H1 (cell line): ENCODE results near the gene SPATA6L. TPM values are rescaled to one million over a fixed set of nuclear protein-coding genes. Genes with fewer than 3 reads are reported as not detected.

Source experiments
- TAF1 ChIP-seq: IDR thresholded peaks from 2 replicates; pipeline ENCODE4 v1.6.1; 2011; ENCODE audit warnings: mild to moderate bottlenecking, low read depth, low read length
- TEAD4 ChIP-seq: IDR thresholded peaks from 2 replicates; pipeline ENCODE4 v1.6.1; 2012; ENCODE audit warnings: low read depth, low read length, inconsistent platforms, mixed read lengths
- polyA plus RNA-seq, 7 experiments: library from polyadenylated mRNA; depleted of rRNA in 3 of 7; stranded (reverse) in 5 of 7; unstranded in 2 of 7; fragments of >200 nt in 5 of 7; fragments of 200-250 nt in 2 of 7; gene quantifications; 1 replicate in 5 of 7; 2 replicates in 1 of 7; 4 replicates in 1 of 7; pipeline versions ENCODE4 v1.2.1 to v1.2.3, GENCODE V29; 2011 to 2013; ENCODE audit warnings: missing spikeins in 2 of 7, mixed read lengths in 2 of 7
- total RNA-seq: library from RNA; stranded (reverse); fragmentation: NEBNext Ultra II Directional; extraction: Animal tissue kit (Norgen Biotek cat#: 25700); gene quantifications from 2 replicates; pipeline ENCODE4 v1.2.1, GENCODE V29; 2021

The SPATA6L gene
- total and polyA plus RNA-seq, 2 of the 8 experiments (the other 6 are each of a cell fraction or from before 2014, with no cell fraction given), result 0.57 to 1.1 TPM

DNA sequence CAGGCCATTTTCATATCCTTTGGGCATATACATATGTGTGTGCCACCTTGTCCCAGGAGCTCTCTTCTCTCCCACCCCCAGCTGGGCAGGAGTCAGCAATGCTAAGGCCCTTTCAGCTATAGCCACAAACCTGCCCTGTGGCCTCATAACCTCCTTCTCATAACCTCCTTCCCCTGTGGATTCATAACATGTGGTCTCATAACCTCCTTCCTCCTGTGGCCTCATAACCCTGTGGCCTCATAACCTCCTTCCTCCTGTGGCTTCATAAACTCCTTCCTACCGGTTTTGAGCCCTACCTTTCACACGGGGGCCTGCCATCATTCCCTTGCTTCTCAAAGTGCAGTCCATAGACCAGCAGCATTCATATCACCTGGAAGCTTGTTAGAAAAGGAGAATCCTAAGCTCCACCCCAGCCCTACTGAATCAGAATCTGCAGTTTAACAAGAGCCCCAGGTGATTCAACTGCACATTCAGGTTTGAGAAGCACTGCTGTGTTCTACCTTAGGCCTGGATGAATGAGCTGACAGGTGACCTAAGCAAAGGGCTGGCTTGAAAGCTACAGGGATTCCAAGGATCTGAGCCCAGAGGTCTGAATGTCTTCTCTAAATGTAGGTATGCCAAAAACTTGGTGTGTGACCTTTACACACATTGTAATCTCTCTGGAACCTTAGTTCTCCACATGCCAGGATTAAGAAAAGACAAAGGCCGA lies 46.1 kb downstream of the SPATA6L start (continued):
- TF ChIP-seq TAF1 (no peak), TEAD4 (no peak)
